BJ (cell line): ENCODE data around the gene NLK. TPM values are rescaled to one million over a fixed set of nuclear protein-coding genes. Genes with fewer than 3 reads are reported as not detected.
"Not testable (repeated sequence)": the region's sequence is repeated elsewhere in the genome, so short reads cannot be mapped to it uniquely, and the experiment has no call there.

Experiments used
- CTCF ChIA-PET: fragments of 350-600 bp; formaldehyde crosslinking; extraction: SDS; loops from one replicate; lab custom pipeline; 2021; ENCODE audit warnings: antibody characterized with exemption, inconsistent platforms; lab: Yijun Ruan, JAX
- POLR2A ChIA-PET: fragments of 300-600 bp; sonication (Branson Sonifier 250); formaldehyde crosslinking; extraction: SDS; loops from one replicate; lab custom pipeline; 2021; ENCODE audit warnings: antibody characterized with exemption; lab: Charles Lee
- DNase-seq: peaks from one replicate; pipeline ENCODE4 v3.0.0-alpha.2; 2011; ENCODE audit warnings: low read depth
- H3K27me3 ChIP-seq: 2 replicates; pipeline ENCODE4 v1.6.0; 2011; ENCODE audit warnings: low read length; ENCODE audit not compliant: control insufficient read depth, insufficient read depth
- H3K36me3 ChIP-seq: 2 replicates; pipeline ENCODE4 v1.5.1; 2011; ENCODE audit warnings: low read length; ENCODE audit not compliant: control insufficient read depth, insufficient read depth
- H3K4me3 ChIP-seq: 2 replicates; pipeline ENCODE4 v1.5.1; 2011; ENCODE audit warnings: low read depth, mild to moderate bottlenecking, control low read depth, low read length
- polyA plus RNA-seq: library from polyadenylated mRNA; depleted of rRNA; stranded (reverse); fragments of >200 nt; gene quantifications from 2 replicates; pipeline ENCODE4 v1.2.3, GENCODE V29; 2011; rRNA removed
- small RNA-seq: library from RNA; depleted of rRNA; stranded (forward); fragments of <200 nt; gene quantifications from one replicate; pipeline ENCODE3, GENCODE V24; 2012; ENCODE audit warnings: low replicate concordance, low read depth; ENCODE audit not compliant: insufficient read length
- TF ChIP-seq, protein P1 (sequence below): IDR thresholded peaks from 2 replicates; pipeline ENCODE4 v1.5.1; 2011; ENCODE audit warnings: low read depth, mild to moderate bottlenecking, control low read depth, inconsistent platforms, low read length, moderate library complexity; ENCODE audit not compliant: insufficient read depth

Gene NLK
- polyA plus RNA-seq, 1 experiment, result 16.5 TPM

- CTCF ChIA-PET, result interaction anchor here (2.0 to 4.4 kb wide), 2 partner anchors 10 kb away, joined by 7 to 24 read pairs; no protein-coding TSS in a partner anchor
These were observed 198.3 kb downstream of the NLK start for GRCh38 chr17:28240688-28241340.

DNA sequence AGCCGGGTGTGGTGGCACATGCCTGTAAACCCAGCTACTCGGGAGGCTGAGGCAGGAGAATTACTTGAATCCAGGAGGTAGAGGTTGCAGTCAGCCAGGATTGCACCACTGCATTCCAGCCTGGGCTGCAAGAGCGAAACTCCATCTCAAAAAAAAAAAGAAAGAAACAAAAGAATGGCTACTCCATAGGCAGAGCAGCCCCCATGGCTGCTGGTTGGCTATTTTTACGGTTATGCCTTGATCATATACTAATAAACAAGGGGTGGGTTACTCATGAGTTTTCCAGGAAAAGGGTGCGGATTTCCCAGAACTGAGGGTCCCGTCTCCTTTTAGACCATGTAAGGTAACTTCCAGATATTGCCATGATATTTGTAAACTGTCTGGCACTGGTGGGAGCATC lies 200.3 kb downstream of the NLK start:
- TF ChIP-seq, protein P1, sequence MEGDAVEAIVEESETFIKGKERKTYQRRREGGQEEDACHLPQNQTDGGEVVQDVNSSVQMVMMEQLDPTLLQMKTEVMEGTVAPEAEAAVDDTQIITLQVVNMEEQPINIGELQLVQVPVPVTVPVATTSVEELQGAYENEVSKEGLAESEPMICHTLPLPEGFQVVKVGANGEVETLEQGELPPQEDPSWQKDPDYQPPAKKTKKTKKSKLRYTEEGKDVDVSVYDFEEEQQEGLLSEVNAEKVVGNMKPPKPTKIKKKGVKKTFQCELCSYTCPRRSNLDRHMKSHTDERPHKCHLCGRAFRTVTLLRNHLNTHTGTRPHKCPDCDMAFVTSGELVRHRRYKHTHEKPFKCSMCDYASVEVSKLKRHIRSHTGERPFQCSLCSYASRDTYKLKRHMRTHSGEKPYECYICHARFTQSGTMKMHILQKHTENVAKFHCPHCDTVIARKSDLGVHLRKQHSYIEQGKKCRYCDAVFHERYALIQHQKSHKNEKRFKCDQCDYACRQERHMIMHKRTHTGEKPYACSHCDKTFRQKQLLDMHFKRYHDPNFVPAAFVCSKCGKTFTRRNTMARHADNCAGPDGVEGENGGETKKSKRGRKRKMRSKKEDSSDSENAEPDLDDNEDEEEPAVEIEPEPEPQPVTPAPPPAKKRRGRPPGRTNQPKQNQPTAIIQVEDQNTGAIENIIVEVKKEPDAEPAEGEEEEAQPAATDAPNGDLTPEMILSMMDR, result no peak
- H3K4me3 ChIP-seq, result no peak overlapping the region
- H3K36me3 ChIP-seq, result no peaks in the 10 kb centered on the region
- ChIA-PET CTCF (interaction anchor here (1.6 to 4.4 kb wide), 2 partner anchors 8 to 10 kb away, joined by 4 to 24 read pairs; no protein-coding TSS in a partner anchor), POLR2A (no interaction called here)
- H3K27me3 ChIP-seq, result peaks cover 2% of the 10 kb centered on the region
- DNase-seq, result no peak

More at GRCh38 chr17:28240688-28241340, 198.3 kb downstream of the NLK start:
- DNase-seq, result no peak
- H3K4me3 ChIP-seq, result no peak overlapping the region
- H3K27me3 ChIP-seq, result peaks cover 2% of the 10 kb centered on the region
- TF ChIP-seq, protein P1, result no peak
- POLR2A ChIA-PET, result no interaction called here
- H3K36me3 ChIP-seq, result no peaks in the 10 kb centered on the region

- CTCF ChIA-PET, result interaction anchor here (1.6 kb wide), 1 partner anchor 10 kb away, joined by 4 read pairs; no protein-coding TSS in a partner anchor
- POLR2A ChIA-PET, result not testable (repeated sequence)
These were observed 200.8 kb downstream of the NLK start for GRCh38 chr17:28243268-28243667.

DNA sequence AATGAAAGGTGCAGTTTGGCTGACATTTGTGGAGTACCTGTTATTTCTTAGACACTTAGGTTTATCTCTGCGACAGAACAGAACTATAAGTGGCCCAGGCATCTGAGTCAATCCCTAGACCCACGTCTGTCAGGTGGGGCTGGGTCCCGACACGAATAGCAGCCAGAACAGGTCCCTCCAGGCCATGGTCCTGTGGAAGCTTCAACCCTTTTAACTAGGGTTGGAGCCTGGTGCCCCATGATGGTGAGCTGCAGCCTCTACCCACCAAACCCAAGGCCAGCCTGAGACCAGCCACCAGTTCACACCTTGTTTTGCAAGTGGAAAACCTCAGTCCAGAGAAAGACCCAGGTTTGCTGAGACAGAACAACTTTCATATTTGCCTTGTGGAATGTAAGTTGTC lies 202.0 kb downstream of the NLK start:
- H3K27me3 ChIP-seq, result peaks cover 2% of the 10 kb centered on the region
- ChIA-PET CTCF (interaction anchor here (0.9 to 1.3 kb wide), 2 partner anchors 10 to 112 kb away, joined by 3 to 5 read pairs; no protein-coding TSS in a partner anchor), POLR2A (no interaction called here)

More at GRCh38 chr17:28243268-28243667, 200.8 kb downstream of the NLK start:
- not testable (repeated sequence) for H3K4me3 ChIP-seq, DNase-seq, H3K27me3 ChIP-seq, H3K36me3 ChIP-seq

More for the DNA sequence above, 202.0 kb downstream of the NLK start:
- Histone ChIP-seq H3K4me3 (no peak overlapping the region), H3K36me3 (no peaks in the 10 kb centered on the region)
- TF ChIP-seq, protein P1, result no peak
- no peak for DNase-seq

Small RNAs within 50 kb of the gene (small RNA-seq; reads per million reads assigned to genes)
- not detected for gene RF00006
- gene RF00156, result not detected
- not detected for gene RF00601
- gene RPS29P22, result not detected

Other genes with a start within 250 kb of the NLK start
- 0.02 TPM in 1 of 2 replicates, not detected in the other for gene NOS2, start 242.1 kb upstream of the NLK start, polyA plus RNA-seq
- 6.5 and 7.0 TPM in 2 replicates for gene LYRM9, start 149.3 kb upstream of the NLK start, polyA plus RNA-seq